ENCODE measurements around the gene ANXA11. TPM values are rescaled to one million over a fixed set of nuclear protein-coding genes. Genes with fewer than 3 reads are reported as not detected.

The ANXA11 gene
- total RNA-seq, 1 experiment from 2014 or later, result 68.1 TPM

- H3K14ac ChIP-seq (ENCODE audit: insufficient read depth, low read length), result no peak overlapping the region
- no peak overlapping the region for H3K23ac ChIP-seq (ENCODE audit: insufficient read length, low read depth, low read length)
- H4K20me1 ChIP-seq (ENCODE audit: control insufficient read depth, insufficient read depth, insufficient read length), result no peaks in the 10 kb centered on the region
- no peak overlapping the region for H2AK5ac ChIP-seq (ENCODE audit: insufficient read length, low read length)
- H3K27ac Mint-ChIP-seq, result no peak overlapping the region; a peak in 1 of 7 replicates
- no peak overlapping the region for H3T11ph ChIP-seq (ENCODE audit: low read length)
- no peak overlapping the region for H2AFZ ChIP-seq (ENCODE audit: low read length)
- H4K91ac ChIP-seq (ENCODE audit: insufficient read length, low read depth, low read length), result no peak overlapping the region
- H3K9ac ChIP-seq (ENCODE audit: extremely low read depth, insufficient read length, low read length), result no peak overlapping the region
- peaks cover 22 to 34% of the 10 kb centered on the region in 2 experiments for H3K4me1 Mint-ChIP-seq
- no peak overlapping the region for H2BK12ac ChIP-seq (ENCODE audit: insufficient read length, low read depth, low read length)
- H2BK20ac ChIP-seq (ENCODE audit: low read depth, low read length, poor library complexity, severe bottlenecking), result no peak overlapping the region
- peaks cover 1% of the 10 kb centered on the region; the same call in 1 of the 2 replicates for H3K27me3 Mint-ChIP-seq (ENCODE audit: low read depth)
- H3K23me2 ChIP-seq (ENCODE audit: insufficient read length, low read depth, low read length, poor library complexity, severe bottlenecking), result no peaks in the 10 kb centered on the region
- H2BK15ac ChIP-seq (ENCODE audit: low read depth, low read length), result no peak overlapping the region
- DNase-seq, result no peak
- no peak overlapping the region for H2BK5ac ChIP-seq (ENCODE audit: insufficient read length, low read length)
- H3K9me3 Mint-ChIP-seq, result no peaks in the 10 kb centered on the region
- no peak overlapping the region for H4K5ac ChIP-seq (ENCODE audit: insufficient read length, low read depth, low read length)
- no peak overlapping the region for H4K8ac ChIP-seq (replicated peaks; ENCODE audit: insufficient read length, low read depth, low read length)
- H3K27ac ChIP-seq (ENCODE audit: insufficient read length, low read depth, low read length), result no peak overlapping the region
- no peak overlapping the region for H3K4me3 Mint-ChIP-seq
- no peak overlapping the region for H3K56ac ChIP-seq (ENCODE audit: insufficient read length, low read depth, low read length)
- no peaks in the 10 kb centered on the region; the same call in 1 of the 2 replicates for H3K4me1 ChIP-seq (ENCODE audit: insufficient read depth, low read length)
- no peak for TF ChIP-seq CTCF (conservative IDR thresholded peaks at IDR 0.05)
- H3K36me3 Mint-ChIP-seq (ENCODE audit: insufficient read depth in 1 of 3, low read depth in 3 of 3), result peaks cover 3 to 14% (median 11%) of the 10 kb centered on the region in 3 experiments; a peak in 6 of 7 replicates
- no peaks in the 10 kb centered on the region for H3K27me3 ChIP-seq (ENCODE audit: insufficient read depth, low read length)
- no peak overlapping the region for H3K18ac ChIP-seq (ENCODE audit: insufficient read length, low read depth, low read length)
- WGBS (ENCODE audit: extremely low coverage, insufficient read length, low lambda C conversion rate), result no CpG with 5 or more reads among the region's 7 CpGs
- no peak overlapping the region for H3K4me2 ChIP-seq (ENCODE audit: insufficient read depth, insufficient read length, low read length)
- no peaks in the 10 kb centered on the region for H3K79me1 ChIP-seq (ENCODE audit: insufficient read depth, low read depth, low read length, poor library complexity, severe bottlenecking)
- H3K9me3 ChIP-seq (ENCODE audit: control insufficient read depth, low read depth, low read length), result no peaks in the 10 kb centered on the region
- no peak overlapping the region for H3K4ac ChIP-seq (ENCODE audit: low read depth, low read length)
- no peak overlapping the region for H2BK120ac ChIP-seq (ENCODE audit: low read depth, low read length, poor library complexity, severe bottlenecking)
- H3K79me2 ChIP-seq (ENCODE audit: insufficient read depth, low read length), result no peaks in the 10 kb centered on the region; the same call in 1 of the 2 replicates
These were observed 37.2 kb downstream of the ANXA11 start for GRCh38 chr10:80168162-80168511.

All from H9 (cell line).